Smooth muscle cell (in vitro differentiated cells): ENCODE data around the gene AFG1L. TPM values are rescaled to one million over a fixed set of nuclear protein-coding genes. Genes with fewer than 3 reads are reported as not detected.

Source experiments
- DNase-seq: peaks from one replicate; lab custom pipeline; 2025; ENCODE audit not compliant: unreplicated experiment; lab: John Stamatoyannopoulos, UW
- H2AFZ ChIP-seq: fragments of 200-600 bp; sonication (generic); 2 replicates; pipeline ENCODE4 v1.6.0; 2016; ENCODE audit warnings: antibody characterized with exemption, low read depth, mild to moderate bottlenecking
- H3F3A ChIP-seq: fragments of 200-600 bp; sonication (generic); 2 replicates; pipeline ENCODE4 v1.6.0; 2017; ENCODE audit warnings: antibody characterized with exemption, low read depth
- H3K27ac ChIP-seq: fragments of 200-600 bp; sonication (generic); 2 replicates; pipeline ENCODE4 v1.5.1; 2016; ENCODE audit warnings: low read depth, mild to moderate bottlenecking
- H3K27me3 ChIP-seq: fragments of 200-600 bp; sonication (generic); 2 replicates; pipeline ENCODE4 v1.6.1; 2016; ENCODE audit warnings: low read depth, mild to moderate bottlenecking
- H3K36me3 ChIP-seq: fragments of 200-600 bp; sonication (generic); 2 replicates; pipeline ENCODE4 v1.5.1; 2016; ENCODE audit warnings: low read depth
- H3K4me1 ChIP-seq: fragments of 200-600 bp; sonication (generic); 2 replicates; pipeline ENCODE4 v1.5.1; 2016; ENCODE audit warnings: low read depth
- H3K4me2 ChIP-seq: fragments of 200-600 bp; sonication (generic); 2 replicates; pipeline ENCODE4 v1.6.0; 2016; ENCODE audit warnings: mild to moderate bottlenecking
- H3K4me3 ChIP-seq: fragments of 200-600 bp; sonication (generic); 2 replicates; pipeline ENCODE4 v1.5.1; 2016; ENCODE audit warnings: mild to moderate bottlenecking
- H3K79me2 ChIP-seq: fragments of 200-600 bp; sonication (generic); 2 replicates; pipeline ENCODE4 v1.6.0; 2016; ENCODE audit warnings: low read depth, mild to moderate bottlenecking
- H3K9ac ChIP-seq: fragments of 200-600 bp; sonication (generic); 2 replicates; pipeline ENCODE4 v1.6.0; 2016; ENCODE audit warnings: low read depth
- H3K9me3 ChIP-seq: fragments of 200-600 bp; sonication (generic); replicated peaks from 2 replicates; pipeline ENCODE4 v1.5.1; 2016; ENCODE audit warnings: low read depth
- H4K20me1 ChIP-seq: fragments of 200-600 bp; sonication (generic); 2 replicates; pipeline ENCODE4 v1.6.0; 2016; ENCODE audit warnings: low read depth
- WGBS: methylation state at CpG from one replicate; pipeline ENCODE4 v1.1.7; 2016; ENCODE audit warnings: low lambda C conversion rate; 5-methylcytosine and 5-hydroxymethylcytosine counted together
- polyA plus RNA-seq: library from polyadenylated mRNA; unstranded; fragments of >200 nt; fragmentation: Nextera tagmentation; extraction: Ambion mirVana; gene quantifications from 2 replicates; pipeline ENCODE4 v1.2.1, GENCODE V29; 2016
- total RNA-seq: library from RNA; depleted of rRNA; stranded (reverse); fragments of >200 nt; gene quantifications from 2 replicates; pipeline ENCODE4 v1.2.3, GENCODE V29; 2014
- TF ChIP-seq, protein P1 (sequence below): fragments of 200-600 bp; sonication (generic); IDR thresholded peaks from 2 replicates; pipeline ENCODE4 v1.5.1; 2017; ENCODE audit warnings: borderline replicate concordance, mild to moderate bottlenecking, antibody characterized with exemption; ENCODE audit not compliant: insufficient read depth, poor library complexity, severe bottlenecking

The AFG1L gene
- total and polyA plus RNA-seq, 2 experiments from 2014 or later = 4.0 to 5.7 TPM

DNA sequence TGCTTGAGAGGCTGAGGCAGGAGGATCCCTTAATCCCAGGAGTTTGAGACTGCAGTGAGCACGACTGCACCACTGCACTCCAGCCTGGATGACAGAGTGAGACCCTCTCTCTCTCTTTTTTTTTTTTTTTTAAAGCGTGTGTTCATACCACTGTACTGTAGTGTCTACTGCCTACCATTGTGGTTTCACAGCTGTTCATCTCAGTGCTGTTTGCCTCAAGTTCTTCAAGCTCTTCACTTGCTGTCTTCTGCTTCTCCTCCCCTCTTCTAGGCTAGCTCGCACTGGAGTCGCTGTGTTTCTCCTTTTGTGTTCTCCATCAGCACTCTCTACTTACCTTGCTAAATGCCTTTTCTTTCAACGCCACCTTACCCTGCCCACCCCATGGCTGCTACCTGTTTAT, 273.2 kb downstream of the AFG1L start:
- no peak for DNase-seq
- H3K79me2 ChIP-seq = peaks cover 98% of the 10 kb centered on the region
- peaks cover 4% of the 10 kb centered on the region for H3K36me3 ChIP-seq
- H3F3A ChIP-seq = no peaks in the 10 kb centered on the region
- H3K9me3 ChIP-seq = no peaks in the 10 kb centered on the region
- 94% methylated on average over 5 of the region's 5 CpGs for WGBS
- peaks cover 23% of the 10 kb centered on the region for H3K4me1 ChIP-seq
- no peak overlapping the region for H3K9ac ChIP-seq
- TF ChIP-seq, protein P1, sequence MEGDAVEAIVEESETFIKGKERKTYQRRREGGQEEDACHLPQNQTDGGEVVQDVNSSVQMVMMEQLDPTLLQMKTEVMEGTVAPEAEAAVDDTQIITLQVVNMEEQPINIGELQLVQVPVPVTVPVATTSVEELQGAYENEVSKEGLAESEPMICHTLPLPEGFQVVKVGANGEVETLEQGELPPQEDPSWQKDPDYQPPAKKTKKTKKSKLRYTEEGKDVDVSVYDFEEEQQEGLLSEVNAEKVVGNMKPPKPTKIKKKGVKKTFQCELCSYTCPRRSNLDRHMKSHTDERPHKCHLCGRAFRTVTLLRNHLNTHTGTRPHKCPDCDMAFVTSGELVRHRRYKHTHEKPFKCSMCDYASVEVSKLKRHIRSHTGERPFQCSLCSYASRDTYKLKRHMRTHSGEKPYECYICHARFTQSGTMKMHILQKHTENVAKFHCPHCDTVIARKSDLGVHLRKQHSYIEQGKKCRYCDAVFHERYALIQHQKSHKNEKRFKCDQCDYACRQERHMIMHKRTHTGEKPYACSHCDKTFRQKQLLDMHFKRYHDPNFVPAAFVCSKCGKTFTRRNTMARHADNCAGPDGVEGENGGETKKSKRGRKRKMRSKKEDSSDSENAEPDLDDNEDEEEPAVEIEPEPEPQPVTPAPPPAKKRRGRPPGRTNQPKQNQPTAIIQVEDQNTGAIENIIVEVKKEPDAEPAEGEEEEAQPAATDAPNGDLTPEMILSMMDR = no peak
- no peaks in the 10 kb centered on the region for H3K27me3 ChIP-seq
- H4K20me1 ChIP-seq = peaks cover 95% of the 10 kb centered on the region
- H2AFZ ChIP-seq = no peak overlapping the region
- H3K4me2 ChIP-seq = no peak overlapping the region
- no peak overlapping the region for H3K27ac ChIP-seq
- no peak overlapping the region for H3K4me3 ChIP-seq

DNA sequence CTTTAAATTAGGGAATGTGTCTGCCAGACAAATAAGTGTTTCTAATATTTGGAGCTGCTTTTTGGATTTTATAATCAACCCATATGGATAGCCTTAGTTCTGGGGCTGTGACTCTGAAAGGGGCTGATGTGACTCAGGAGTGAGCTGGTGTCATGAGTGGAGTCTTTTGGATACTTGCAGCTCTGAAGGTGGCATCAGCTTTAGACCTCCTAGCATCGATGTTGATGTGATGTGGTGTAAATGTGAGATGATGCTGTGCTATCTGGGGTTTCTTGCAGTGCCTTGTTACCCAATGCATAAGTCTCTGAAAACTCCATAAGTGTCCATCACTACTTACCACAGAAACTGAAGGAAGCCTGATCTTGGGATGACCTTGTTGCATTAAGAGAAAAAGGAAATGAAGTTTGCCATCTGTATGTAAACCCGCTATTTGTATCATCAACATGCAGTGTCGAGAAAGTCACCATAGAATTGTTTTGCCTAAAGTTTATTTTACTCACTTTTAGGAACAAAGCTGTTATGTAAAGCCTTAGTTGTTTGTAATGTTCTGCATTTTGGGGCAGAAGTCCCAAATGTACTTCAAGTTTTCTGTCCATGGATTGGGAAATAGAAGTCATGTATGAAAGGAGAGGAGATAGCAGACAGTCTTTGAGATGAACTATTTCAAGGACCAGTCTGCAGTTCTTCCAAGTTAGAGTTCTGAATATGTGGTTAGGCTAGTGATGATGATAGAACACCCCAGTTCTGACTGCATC, 273.9 kb downstream of the AFG1L start:
- Histone ChIP-seq H2AFZ (no peak overlapping the region), H3K79me2 (peaks cover 98% of the 10 kb centered on the region), H3K36me3 (peaks cover 4% of the 10 kb centered on the region), H3K27ac (no peak overlapping the region), H3K4me1 (peaks cover 17% of the 10 kb centered on the region), H3F3A (no peaks in the 10 kb centered on the region), H4K20me1 (peaks cover 94% of the 10 kb centered on the region), H3K4me2 (no peak overlapping the region), H3K9me3 (no peaks in the 10 kb centered on the region), H3K4me3 (no peak overlapping the region), H3K27me3 (no peaks in the 10 kb centered on the region), H3K9ac (no peak overlapping the region)
- TF ChIP-seq, protein P1 = no peak
- DNase-seq = no peak
- 97% methylated on average over 3 of the region's 3 CpGs for WGBS

DNA sequence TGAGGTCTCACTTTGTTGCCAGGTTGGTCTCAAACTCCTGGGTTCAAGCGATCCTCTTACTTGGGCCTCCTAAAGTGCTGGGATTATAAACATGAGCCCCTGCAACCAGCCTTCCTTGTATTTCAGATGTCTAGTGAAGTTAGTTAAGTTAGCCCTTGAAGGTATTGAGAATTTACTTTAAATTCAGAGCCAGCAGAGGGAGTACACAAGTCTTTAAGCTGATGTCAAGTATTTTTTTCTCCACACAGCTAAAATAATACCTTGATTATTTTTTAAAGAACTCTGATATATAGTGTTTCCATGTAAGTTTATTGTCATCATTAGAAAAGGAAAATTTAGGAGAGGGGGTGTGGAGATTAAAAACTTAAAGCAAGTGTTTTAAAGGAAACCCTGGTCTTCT, 275.7 kb downstream of the AFG1L start:
- Histone ChIP-seq H2AFZ (no peak overlapping the region), H3F3A (no peaks in the 10 kb centered on the region), H3K79me2 (peaks cover 97% of the 10 kb centered on the region), H3K36me3 (peaks cover 4% of the 10 kb centered on the region), H3K9ac (no peak overlapping the region), H3K4me1 (peaks cover 2% of the 10 kb centered on the region), H3K9me3 (no peaks in the 10 kb centered on the region), H4K20me1 (peaks cover 90% of the 10 kb centered on the region), H3K4me3 (no peak overlapping the region), H3K4me2 (no peak overlapping the region), H3K27ac (no peak overlapping the region), H3K27me3 (no peaks in the 10 kb centered on the region)
- WGBS = 96% methylated on average over 1 of the region's 1 CpG
- no peak for DNase-seq
- TF ChIP-seq, protein P1 = no peak
